ENCODE measurements around the gene SPNS2. TPM values are rescaled to one million over a fixed set of nuclear protein-coding genes. Genes with fewer than 3 reads are reported as not detected.

The SPNS2 gene
- polyA plus RNA-seq, 1 of the 3 experiments (the other 2 are of a cell fraction), result 0.08 TPM

- TF ChIP-seq NRF1 (IDR thresholded peaks at IDR 0.05; ENCODE audit: low read depth, low read length), result no peak
- peak; percentile 72 for TF ChIP-seq GATA2 (CRISPR knock-in tag; IDR thresholded peaks at IDR 0.05)
- no peaks in the 10 kb centered on the region for H3K9me3 ChIP-seq
- H3K4me3 ChIP-seq (ENCODE audit: low read depth in 2 of 2, low read length in 1 of 2), result no peak overlapping the region
- no peak overlapping the region for H3K4me2 ChIP-seq
- POLR2A ChIA-PET, result interaction anchor here (1.3 kb wide), 1 partner anchor 80 kb away, joined by 4 read pairs; the partner anchor contains the start of gene MYBBP1A
- no peak overlapping the region for H3K9ac ChIP-seq
- H3K27me3 ChIP-seq (ENCODE audit: insufficient read depth), result no peaks in the 10 kb centered on the region
- H2AFZ ChIP-seq (ENCODE audit: low read depth), result no peak overlapping the region
- H4K20me1 ChIP-seq (ENCODE audit: insufficient read depth), result no peaks in the 10 kb centered on the region
- no peaks in the 10 kb centered on the region for H3F3A ChIP-seq (replicated peaks; ENCODE audit: insufficient read depth)
- peak; percentile 74 for DNase-seq
- CTCF ChIA-PET, result interaction anchor here (1.2 kb wide), 1 partner anchor 52 kb away, joined by 3 read pairs; no protein-coding TSS in a partner anchor
- no peaks in the 10 kb centered on the region for H3K9me2 ChIP-seq
- no peaks in the 10 kb centered on the region for H3K36me3 ChIP-seq (replicated peaks in 1 of 2; ENCODE audit: control insufficient read depth in 1 of 2, insufficient read depth in 2 of 2, low read length in 1 of 2)
- no peaks in the 10 kb centered on the region for H3K79me2 ChIP-seq (ENCODE audit: insufficient read depth)
- 48% methylated on average over 7 of the region's 9 CpGs for WGBS (ENCODE audit: low lambda C conversion rate)
- H3K4me1 ChIP-seq (ENCODE audit: control insufficient read depth in 1 of 2, insufficient read depth in 2 of 2, low read depth in 1 of 2, low read length in 1 of 2), result peaks cover 0 to 24% of the 10 kb centered on the region in 2 experiments; a peak in 1 of 4 replicates
- peak overlapping the region in 1 of 2 experiments; percentile 17; a peak in 1 of 4 replicates for H3K27ac ChIP-seq (ENCODE audit: low read depth in 2 of 2, low read length in 1 of 2)
Observed at GRCh38 chr17:4475001-4475400, 23.7 kb upstream of the SPNS2 start.

- peak; percentile 57 for DNase-seq
- no peaks in the 10 kb centered on the region for H4K20me1 ChIP-seq (ENCODE audit: insufficient read depth)
- no peak overlapping the region for H2AFZ ChIP-seq (ENCODE audit: low read depth)
- H3K4me2 ChIP-seq, result no peak overlapping the region
- TF ChIP-seq CHD2 (IDR thresholded peaks at IDR 0.05; ENCODE audit: low read length, partially characterized antibody) (no peak), NRF1 (IDR thresholded peaks at IDR 0.05; ENCODE audit: low read depth, low read length) (no peak), JUND (IDR thresholded peaks at IDR 0.05) (no peak), TEAD4 (IDR thresholded peaks at IDR 0.05; ENCODE audit: borderline replicate concordance, insufficient read depth) (no peak), NFIC (IDR thresholded peaks at IDR 0.05; ENCODE audit: borderline replicate concordance) (no peak), TAF1 (IDR thresholded peaks at IDR 0.05; ENCODE audit: borderline replicate concordance, low read depth, low read length) (no peak), CTCF (IDR thresholded peaks at IDR 0.05) (no peak), REST (IDR thresholded peaks at IDR 0.05; ENCODE audit: low read depth, low read length) (no peak), MEF2A (IDR thresholded peaks at IDR 0.05; ENCODE audit: borderline replicate concordance, low read depth) (no peak), RAD21 (IDR thresholded peaks at IDR 0.05; ENCODE audit: low read length) (no peak), FOSL2 (IDR thresholded peaks at IDR 0.05; ENCODE audit: borderline replicate concordance, low read depth) (no peak), PBX3 (IDR thresholded peaks at IDR 0.05) (no peak), ELF1 (IDR thresholded peaks at IDR 0.05) (no peak), SIN3A (IDR thresholded peaks at IDR 0.05; ENCODE audit: borderline replicate concordance, low read depth, low read length) (no peak), YY1 (IDR thresholded peaks at IDR 0.05; ENCODE audit: low read depth) (no peak), POLR2AphosphoS5 (IDR thresholded peaks at IDR 0.05; ENCODE audit: low read depth, low read length) (no peak), USF1 (IDR thresholded peaks at IDR 0.05; ENCODE audit: borderline replicate concordance, low read depth) (no peak)
- 46% methylated on average over 5 of the region's 7 CpGs for WGBS (ENCODE audit: low lambda C conversion rate)
- H3K4me1 ChIP-seq (ENCODE audit: control insufficient read depth in 1 of 2, insufficient read depth in 2 of 2, low read depth in 1 of 2, low read length in 1 of 2), result peaks cover 0 to 24% of the 10 kb centered on the region in 2 experiments; a peak in 1 of 4 replicates
- POLR2A ChIA-PET, result interaction anchor here (1.3 kb wide), 1 partner anchor 80 kb away, joined by 4 read pairs; the partner anchor contains the start of gene MYBBP1A
- no peak overlapping the region for H3K4me3 ChIP-seq (ENCODE audit: low read depth in 2 of 2, low read length in 1 of 2)
- H3K9me2 ChIP-seq, result no peaks in the 10 kb centered on the region
- H3K9ac ChIP-seq, result no peak overlapping the region
- no peaks in the 10 kb centered on the region for H3K79me2 ChIP-seq (ENCODE audit: insufficient read depth)
- CTCF ChIA-PET, result interaction anchor here (1.1 to 1.3 kb wide), 3 partner anchors 53 to 150 kb away, joined by 3 to 4 read pairs (median 3); no protein-coding TSS in a partner anchor
- H3K27me3 ChIP-seq (ENCODE audit: insufficient read depth), result no peaks in the 10 kb centered on the region
- H3K36me3 ChIP-seq (replicated peaks in 1 of 2; ENCODE audit: control insufficient read depth in 1 of 2, insufficient read depth in 2 of 2, low read length in 1 of 2), result no peaks in the 10 kb centered on the region
- H3F3A ChIP-seq (replicated peaks; ENCODE audit: insufficient read depth), result no peaks in the 10 kb centered on the region
- H3K9me3 ChIP-seq, result no peaks in the 10 kb centered on the region
- H3K27ac ChIP-seq (ENCODE audit: low read depth in 2 of 2, low read length in 1 of 2), result peak overlapping the region in 1 of 2 experiments; percentile 17; a peak in 2 of 4 replicates
Observed at GRCh38 chr17:4475463-4475862, 23.2 kb upstream of the SPNS2 start.

All from SK-N-SH (cell line).